CD8-positive, alpha-beta memory T cell (primary cell): ENCODE results near the gene NPPA. TPM values are rescaled to one million over a fixed set of nuclear protein-coding genes. Genes with fewer than 3 reads are reported as not detected.

ENCODE experiments used
- CTCF ChIA-PET: fragments of 350-600 bp; sonication (Branson Sonifier 250); formaldehyde crosslinking; loops from one replicate; lab custom pipeline; 2021; ENCODE audit warnings: antibody characterized with exemption; lab: Charles Lee
- POLR2A ChIA-PET: fragments of 350-600 bp; sonication (Branson Sonifier 250); formaldehyde crosslinking; loops from one replicate; lab custom pipeline; 2021; ENCODE audit warnings: antibody characterized with exemption; lab: Charles Lee
- DNase-seq, 5 donors: peaks; one replicate each; pipeline versions ENCODE4 v3.0.0 to v3.0.0-alpha.2; 2020 to 2022; ENCODE audit warnings: mixed read lengths in 1 of 5
- H3K27ac ChIP-seq: one replicate; pipeline ENCODE4 v1.7.0; 2013; ENCODE audit warnings: low read depth, mild to moderate bottlenecking, low read length, moderate library complexity
- H3K27me3 ChIP-seq: 2 replicates; pipeline ENCODE4 v1.7.0; 2013; ENCODE audit warnings: low read length, mild to moderate bottlenecking; ENCODE audit not compliant: insufficient read depth, poor library complexity, severe bottlenecking
- H3K36me3 ChIP-seq: 2 replicates; pipeline ENCODE4 v1.7.0; 2013; ENCODE audit warnings: mild to moderate bottlenecking, low read length, moderate library complexity; ENCODE audit not compliant: insufficient read depth
- H3K4me1 ChIP-seq: 2 replicates; pipeline ENCODE4 v1.7.0; 2013; ENCODE audit warnings: mild to moderate bottlenecking, low read length, moderate library complexity; ENCODE audit not compliant: insufficient read depth
- H3K4me3 ChIP-seq: 2 replicates; pipeline ENCODE4 v1.7.0; 2013; ENCODE audit warnings: mild to moderate bottlenecking, low read length
- H3K9me3 ChIP-seq: 2 replicates; pipeline ENCODE4 v1.7.0; 2013; ENCODE audit warnings: mild to moderate bottlenecking, low read length
- H3K27ac Mint-ChIP-seq, 8 donors: one replicate each; pipeline ENCODE4 v1.8.0; 2020 to 2021; ENCODE audit warnings: mixed read lengths in 8 of 8, mild to moderate bottlenecking in 6 of 8, inconsistent platforms in 3 of 8, moderate library complexity in 3 of 8
- H3K27me3 Mint-ChIP-seq, 2 donors: one replicate each; pipeline ENCODE4 v1.8.0; 2020 to 2021; ENCODE audit warnings: mixed read lengths in 2 of 2, mild to moderate bottlenecking in 1 of 2, moderate library complexity in 1 of 2
- H3K36me3 Mint-ChIP-seq, 3 donors: one replicate each; pipeline ENCODE4 v1.8.0; 2020 to 2021; ENCODE audit warnings: mixed read lengths in 3 of 3, inconsistent platforms in 1 of 3, mild to moderate bottlenecking in 1 of 3
- H3K4me1 Mint-ChIP-seq, 3 donors: one replicate each; pipeline ENCODE4 v1.8.0; 2020 to 2021; ENCODE audit warnings: mixed read lengths in 3 of 3, inconsistent platforms in 1 of 3, mild to moderate bottlenecking in 1 of 3
- H3K4me3 Mint-ChIP-seq, 7 donors: one replicate each; pipeline ENCODE4 v1.8.0; 2020 to 2021; ENCODE audit warnings: mixed read lengths in 7 of 7, mild to moderate bottlenecking in 6 of 7, moderate library complexity in 4 of 7, inconsistent platforms in 2 of 7
- H3K9me3 Mint-ChIP-seq, 5 donors: one replicate each; pipeline ENCODE4 v1.8.0; 2020 to 2022; ENCODE audit warnings: mixed read lengths in 5 of 5, mild to moderate bottlenecking in 3 of 5, moderate library complexity in 2 of 5, inconsistent platforms in 1 of 5
- polyA plus RNA-seq: library from polyadenylated mRNA; unstranded; fragments of 300-500 nt; fragmentation: Illumina TruSeq; gene quantifications from one replicate; pipeline ENCODE4 v1.2.3, GENCODE V29; 2021
- total RNA-seq, 2 experiments: library from RNA; stranded (reverse); gene quantifications; one replicate each; pipeline ENCODE4 v1.2.3, GENCODE V29; 2021

NPPA gene
- total and polyA plus RNA-seq, 3 experiments from 2014 or later = not detected

- H3K27me3 Mint-ChIP-seq = no peaks in the 10 kb centered on the region
- no peak overlapping the region for H3K4me3 Mint-ChIP-seq
- H3K27ac ChIP-seq = no peak overlapping the region
- peaks cover 22% of the 10 kb centered on the region for H3K36me3 ChIP-seq
- POLR2A ChIA-PET = no interaction called here
- H3K9me3 Mint-ChIP-seq = no peaks in the 10 kb centered on the region
- no peaks in the 10 kb centered on the region for H3K4me1 Mint-ChIP-seq
- no peak overlapping the region for H3K27ac Mint-ChIP-seq
- CTCF ChIA-PET = no interaction called here
- no peaks in the 10 kb centered on the region for H3K27me3 ChIP-seq
- DNase-seq = no peak
- H3K9me3 ChIP-seq = no peaks in the 10 kb centered on the region
- H3K36me3 Mint-ChIP-seq = peaks cover 0 to 82% (median 8%) of the 10 kb centered on the region in 3 donors
- no peaks in the 10 kb centered on the region for H3K4me1 ChIP-seq
- H3K4me3 ChIP-seq = no peak overlapping the region
Measured at GRCh38 chr1:11825131-11825530, 22.5 kb downstream of the NPPA start.

GRCh38 chr1:11823366-11824137 is 24.0 kb downstream of the NPPA start:
- Histone ChIP-seq H3K4me3 (no peak overlapping the region), H3K36me3 (peaks cover 24% of the 10 kb centered on the region), H3K27ac (no peak overlapping the region), H3K4me1 (no peaks in the 10 kb centered on the region), H3K9me3 (no peaks in the 10 kb centered on the region), H3K27me3 (no peaks in the 10 kb centered on the region)
- H3K4me1 Mint-ChIP-seq = no peaks in the 10 kb centered on the region
- peak overlapping the region in 1 of 8 donors; percentile 10 for H3K27ac Mint-ChIP-seq
- CTCF ChIA-PET = interaction anchor here (1.3 kb wide), 1 partner anchor 15 kb away, joined by 3 read pairs; no protein-coding TSS in a partner anchor
- peaks cover 0 to 83% (median 8%) of the 10 kb centered on the region in 3 donors for H3K36me3 Mint-ChIP-seq
- no peaks in the 10 kb centered on the region for H3K27me3 Mint-ChIP-seq
- no peak for DNase-seq
- H3K4me3 Mint-ChIP-seq = no peak overlapping the region
- no peaks in the 10 kb centered on the region for H3K9me3 Mint-ChIP-seq
- POLR2A ChIA-PET = no interaction called here

- POLR2A ChIA-PET = no interaction called here
Measured at GRCh38 chr1:11822091-11822490, 25.5 kb downstream of the NPPA start.

GRCh38 chr1:11817192-11817591 is 30.4 kb downstream of the NPPA start:
- ChIA-PET CTCF (no interaction called here), POLR2A (no interaction called here)
- Mint-ChIP-seq H3K27ac (no peak overlapping the region), H3K9me3 (no peaks in the 10 kb centered on the region), H3K4me3 (no peak overlapping the region), H3K27me3 (no peaks in the 10 kb centered on the region), H3K4me1 (peaks cover 0 to 4% (median 3%) of the 10 kb centered on the region in 3 donors), H3K36me3 (peaks cover 0 to 74% (median 15%) of the 10 kb centered on the region in 3 donors)
- no peaks in the 10 kb centered on the region for H3K4me1 ChIP-seq
- H3K27me3 ChIP-seq = no peaks in the 10 kb centered on the region
- H3K36me3 ChIP-seq = peaks cover 29% of the 10 kb centered on the region
- no peak overlapping the region for H3K27ac ChIP-seq
- no peak for DNase-seq
- no peaks in the 10 kb centered on the region for H3K9me3 ChIP-seq
- H3K4me3 ChIP-seq = no peak overlapping the region

More at GRCh38 chr1:11822091-11822490, 25.5 kb downstream of the NPPA start:
- no peak overlapping the region for H3K4me3 ChIP-seq
- Mint-ChIP-seq H3K27me3 (no peaks in the 10 kb centered on the region), H3K36me3 (peaks cover 0 to 83% (median 5%) of the 10 kb centered on the region in 3 donors), H3K27ac (peak overlapping the region in 1 of 8 donors; percentile 21), H3K4me1 (no peaks in the 10 kb centered on the region), H3K9me3 (no peaks in the 10 kb centered on the region), H3K4me3 (no peak overlapping the region)
- no peaks in the 10 kb centered on the region for H3K9me3 ChIP-seq
- H3K4me1 ChIP-seq = no peaks in the 10 kb centered on the region
- no peaks in the 10 kb centered on the region for H3K27me3 ChIP-seq
- no peak for DNase-seq
- H3K36me3 ChIP-seq = peaks cover 19% of the 10 kb centered on the region
- H3K27ac ChIP-seq = no peak overlapping the region
- CTCF ChIA-PET = no interaction called here

GRCh38 chr1:11813021-11813420 is 34.6 kb downstream of the NPPA start:
- DNase-seq = no peak
- ChIA-PET POLR2A (no interaction called here), CTCF (no interaction called here)
- Mint-ChIP-seq H3K4me3 (no peak overlapping the region), H3K27ac (no peak overlapping the region), H3K27me3 (no peaks in the 10 kb centered on the region), H3K9me3 (no peaks in the 10 kb centered on the region), H3K36me3 (peaks cover 0 to 72% (median 20%) of the 10 kb centered on the region in 3 donors), H3K4me1 (peaks cover 4 to 15% (median 13%) of the 10 kb centered on the region in 3 donors)
- H3K27me3 ChIP-seq = no peaks in the 10 kb centered on the region
- H3K9me3 ChIP-seq = no peaks in the 10 kb centered on the region
- no peaks in the 10 kb centered on the region for H3K4me1 ChIP-seq
- peaks cover 22% of the 10 kb centered on the region for H3K36me3 ChIP-seq
- no peak overlapping the region for H3K4me3 ChIP-seq
- H3K27ac ChIP-seq = no peak overlapping the region

GRCh38 chr1:11807133-11807532 is 40.5 kb downstream of the NPPA start:
- POLR2A ChIA-PET = interaction anchor here (0.5 to 1.8 kb wide), 2 partner anchors 101 to 103 kb away, joined by 3 to 10 read pairs; no protein-coding TSS in a partner anchor
- H3K4me3 ChIP-seq = peak overlapping the region; percentile 90
- no peak for DNase-seq
- Mint-ChIP-seq H3K36me3 (peaks cover 0 to 44% (median 7%) of the 10 kb centered on the region in 3 donors), H3K9me3 (no peaks in the 10 kb centered on the region), H3K4me1 (peaks cover 51 to 64% (median 63%) of the 10 kb centered on the region in 3 donors), H3K27ac (peak overlapping the region; percentile 90 to 100 (median 96)), H3K27me3 (no peaks in the 10 kb centered on the region), H3K4me3 (peak overlapping the region; percentile 94 to 100 (median 99))
- H3K27ac ChIP-seq = peak overlapping the region; percentile 95
- peaks cover 48% of the 10 kb centered on the region for H3K4me1 ChIP-seq
- H3K9me3 ChIP-seq = no peaks in the 10 kb centered on the region
- peaks cover 3% of the 10 kb centered on the region for H3K36me3 ChIP-seq
- no peaks in the 10 kb centered on the region for H3K27me3 ChIP-seq
- CTCF ChIA-PET = interaction anchor here (0.6 to 1.7 kb wide), 5 partner anchors 31 to 220 kb away, joined by 3 to 6 read pairs (median 3); no protein-coding TSS in a partner anchor

- no peaks in the 10 kb centered on the region for H3K9me3 Mint-ChIP-seq
- peak overlapping the region; percentile 90 to 100 (median 98) for H3K27ac Mint-ChIP-seq
- H3K4me1 Mint-ChIP-seq = peaks cover 55 to 70% (median 67%) of the 10 kb centered on the region in 3 donors
- POLR2A ChIA-PET = interaction anchor here (0.8 to 1.8 kb wide), 5 partner anchors 21 to 173 kb away, joined by 3 to 15 read pairs (median 4); partner anchors contain the start of gene AGTRAP
- Histone ChIP-seq H3K27ac (peak overlapping the region; percentile 95), H3K36me3 (no peaks in the 10 kb centered on the region), H3K9me3 (no peaks in the 10 kb centered on the region), H3K27me3 (no peaks in the 10 kb centered on the region), H3K4me1 (peaks cover 52% of the 10 kb centered on the region), H3K4me3 (peak overlapping the region; percentile 90)
- H3K4me3 Mint-ChIP-seq = peak overlapping the region; percentile 94 to 100 (median 99)
- H3K36me3 Mint-ChIP-seq = peaks cover 0 to 41% (median 1%) of the 10 kb centered on the region in 3 donors
- CTCF ChIA-PET = interaction anchor here (0.8 to 1.7 kb wide), 5 partner anchors 32 to 163 kb away, joined by 3 to 6 read pairs (median 3); no protein-coding TSS in a partner anchor
- H3K27me3 Mint-ChIP-seq = no peaks in the 10 kb centered on the region
- DNase-seq = peak in 1 of 5 donors; percentile 72
Measured at GRCh38 chr1:11806307-11806936, 41.2 kb downstream of the NPPA start.
